AG04449 (cell line): ENCODE measurements around the gene UBL7.

ENCODE experiments used
- CTCF ChIA-PET: fragments of 350-600 bp; formaldehyde crosslinking; extraction: SDS; loops from one replicate; lab custom pipeline; 2021; ENCODE audit warnings: antibody characterized with exemption; lab: Yijun Ruan, JAX
- POLR2A ChIA-PET: fragments of 400-600, 350-600 bp; formaldehyde crosslinking; extraction: SDS; loops from one replicate; lab custom pipeline; 2020; ENCODE audit warnings: antibody characterized with exemption, inconsistent platforms; lab: Yijun Ruan, JAX
- DNase-seq: peaks from one replicate; pipeline ENCODE4 v3.0.0-alpha.2; 2010; ENCODE audit warnings: low read depth, low spot score
- H3K4me3 ChIP-seq: 2 replicates; pipeline ENCODE4 v1.5.1; 2011; ENCODE audit warnings: low read depth, mild to moderate bottlenecking, control low read depth, low read length
- TF ChIP-seq, protein P1 (sequence below): IDR thresholded peaks from one replicate; pipeline ENCODE4 v1.5.1; 2011; ENCODE audit warnings: mild to moderate bottlenecking, moderate library complexity, low read length, control low read depth, inconsistent platforms; ENCODE audit not compliant: insufficient read depth; ENCODE audit errors: missing control alignments

UBL7 gene

DNA sequence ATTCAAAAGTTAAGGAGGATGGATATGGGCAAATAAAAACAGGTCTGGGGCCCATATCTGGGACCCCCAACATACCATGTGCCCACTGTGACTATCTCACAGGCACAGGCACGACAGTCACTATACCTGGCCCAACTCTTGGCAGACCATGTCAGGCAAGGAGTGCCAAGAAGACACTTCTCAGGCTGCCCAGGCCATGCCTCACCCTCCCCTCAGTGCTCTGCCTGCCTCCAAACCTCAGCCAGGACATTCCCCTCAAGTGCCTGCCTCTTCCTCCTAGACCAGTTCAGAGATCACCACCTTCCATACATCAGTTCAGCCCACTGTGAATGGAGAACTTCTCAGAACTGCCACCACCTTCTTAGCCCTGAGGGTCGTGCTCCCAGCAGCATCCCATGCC, 22.8 kb downstream of the UBL7 start:
- POLR2A ChIA-PET = no interaction called here
- no peak for DNase-seq
- TF ChIP-seq, protein P1, sequence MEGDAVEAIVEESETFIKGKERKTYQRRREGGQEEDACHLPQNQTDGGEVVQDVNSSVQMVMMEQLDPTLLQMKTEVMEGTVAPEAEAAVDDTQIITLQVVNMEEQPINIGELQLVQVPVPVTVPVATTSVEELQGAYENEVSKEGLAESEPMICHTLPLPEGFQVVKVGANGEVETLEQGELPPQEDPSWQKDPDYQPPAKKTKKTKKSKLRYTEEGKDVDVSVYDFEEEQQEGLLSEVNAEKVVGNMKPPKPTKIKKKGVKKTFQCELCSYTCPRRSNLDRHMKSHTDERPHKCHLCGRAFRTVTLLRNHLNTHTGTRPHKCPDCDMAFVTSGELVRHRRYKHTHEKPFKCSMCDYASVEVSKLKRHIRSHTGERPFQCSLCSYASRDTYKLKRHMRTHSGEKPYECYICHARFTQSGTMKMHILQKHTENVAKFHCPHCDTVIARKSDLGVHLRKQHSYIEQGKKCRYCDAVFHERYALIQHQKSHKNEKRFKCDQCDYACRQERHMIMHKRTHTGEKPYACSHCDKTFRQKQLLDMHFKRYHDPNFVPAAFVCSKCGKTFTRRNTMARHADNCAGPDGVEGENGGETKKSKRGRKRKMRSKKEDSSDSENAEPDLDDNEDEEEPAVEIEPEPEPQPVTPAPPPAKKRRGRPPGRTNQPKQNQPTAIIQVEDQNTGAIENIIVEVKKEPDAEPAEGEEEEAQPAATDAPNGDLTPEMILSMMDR = no peak
- CTCF ChIA-PET = interaction anchor here (1.1 to 40.9 kb wide), 10 partner anchors 9 to 331 kb away, joined by 3 to 1700 read pairs (median 8); partner anchors contain the start of genes CYP11A1 and UBL7
- no peak overlapping the region for H3K4me3 ChIP-seq

DNA sequence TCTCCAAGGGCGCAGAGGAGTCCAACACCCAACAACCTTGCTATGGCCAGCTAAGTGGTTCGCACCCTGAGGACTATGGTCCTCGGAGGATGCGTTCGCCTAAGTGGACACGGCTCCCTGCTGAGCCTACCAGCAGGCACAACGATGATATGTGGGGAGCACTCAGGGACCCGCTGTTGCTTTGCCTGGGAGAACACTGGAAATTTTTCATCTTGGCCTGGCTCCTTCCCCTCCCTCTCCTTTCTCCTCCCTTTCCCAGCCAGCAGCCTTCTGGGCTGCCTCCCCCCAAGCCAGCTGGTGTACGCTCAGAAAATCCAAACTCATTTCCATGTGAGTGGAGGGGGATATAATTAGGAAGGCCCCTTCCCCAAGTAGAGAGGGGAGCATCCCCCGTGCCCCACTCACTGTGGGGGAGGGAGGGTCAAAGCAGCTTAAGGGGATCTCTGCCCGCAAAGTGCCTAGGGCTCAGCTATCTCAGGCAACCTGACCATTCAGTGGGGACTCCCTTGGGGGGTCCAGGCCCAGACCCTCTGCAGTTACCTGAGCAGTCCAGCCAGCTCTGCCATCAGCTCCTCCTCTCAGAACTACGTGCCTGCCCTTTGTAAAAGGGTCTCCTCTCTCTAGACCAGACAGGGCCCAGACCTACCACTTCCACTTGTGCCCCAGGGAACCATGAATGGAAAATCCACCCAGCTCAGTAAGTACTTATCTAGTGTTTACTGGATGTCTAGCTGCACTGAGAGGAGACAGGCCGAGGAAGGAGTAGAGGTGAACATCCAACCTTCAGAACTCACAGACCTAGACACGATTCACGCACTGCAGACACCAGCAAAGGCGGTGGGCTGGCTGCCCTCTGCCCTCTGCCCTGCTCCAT, 26.5 kb downstream of the UBL7 start:
- H3K4me3 ChIP-seq = peak overlapping the region; percentile 76
- no peak for DNase-seq
- POLR2A ChIA-PET = interaction anchor here (0.6 to 1.7 kb wide), 6 partner anchors 15 to 49 kb away, joined by 3 to 5 read pairs (median 4); no protein-coding TSS in a partner anchor
- TF ChIP-seq, protein P1 = no peak
- CTCF ChIA-PET = interaction anchor here (0.7 to 40.9 kb wide), 8 partner anchors 8 to 198 kb away, joined by 3 to 1700 read pairs (median 4); partner anchors contain the start of gene CYP11A1

DNA sequence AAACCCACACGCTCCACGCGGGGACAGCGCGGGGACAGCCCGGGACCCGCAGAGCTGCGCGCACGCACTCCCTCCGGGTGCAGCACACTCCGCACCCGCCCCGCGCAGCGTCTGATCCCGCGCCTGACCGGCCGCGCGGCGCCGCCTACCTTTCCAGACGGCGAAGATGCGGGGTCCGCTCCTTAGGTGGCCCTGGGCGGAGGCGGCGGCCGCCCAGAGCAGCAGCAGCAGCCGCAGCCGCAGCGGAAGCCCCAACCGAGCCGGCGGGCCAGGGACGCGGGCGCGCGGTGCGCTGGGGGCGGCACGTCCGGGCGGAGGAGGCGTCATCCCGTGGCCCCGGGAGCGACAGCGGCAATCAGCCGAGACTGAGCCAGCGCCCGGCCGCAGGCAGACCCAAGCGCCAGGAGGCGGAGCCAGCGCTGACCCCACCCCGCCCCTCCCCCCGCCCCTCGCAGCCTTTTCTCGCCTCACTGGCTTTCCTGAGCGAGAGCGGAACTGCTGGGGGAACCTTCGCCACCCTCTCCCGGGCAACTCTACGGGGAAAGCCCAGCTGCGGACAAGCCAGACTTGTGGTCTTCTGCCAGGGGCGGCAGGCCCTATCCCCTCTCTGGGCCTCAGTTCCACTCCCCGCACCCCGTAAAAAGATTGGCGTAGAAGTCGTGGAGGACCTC, 27.2 kb downstream of the UBL7 start, which contains the start of gene SEMA7A:
TSS of gene SEMA7A (minus strand) at position 367 of the 671 bp plus-strand sequence. CDS start at position 327, 40 bp downstream.
- CTCF ChIA-PET = interaction anchor here (0.7 to 40.9 kb wide), 7 partner anchors 9 to 198 kb away, joined by 3 to 1700 read pairs (median 3); partner anchors contain the start of gene CYP11A1
- POLR2A ChIA-PET = interaction anchor here (0.8 to 1.7 kb wide), 6 partner anchors 14 to 48 kb away, joined by 3 to 5 read pairs (median 4); no protein-coding TSS in a partner anchor
- H3K4me3 ChIP-seq = peak within 1 kb of the TSS; percentile 76
- TF ChIP-seq, protein P1 = peak; percentile 0
- DNase-seq = no peak

DNA sequence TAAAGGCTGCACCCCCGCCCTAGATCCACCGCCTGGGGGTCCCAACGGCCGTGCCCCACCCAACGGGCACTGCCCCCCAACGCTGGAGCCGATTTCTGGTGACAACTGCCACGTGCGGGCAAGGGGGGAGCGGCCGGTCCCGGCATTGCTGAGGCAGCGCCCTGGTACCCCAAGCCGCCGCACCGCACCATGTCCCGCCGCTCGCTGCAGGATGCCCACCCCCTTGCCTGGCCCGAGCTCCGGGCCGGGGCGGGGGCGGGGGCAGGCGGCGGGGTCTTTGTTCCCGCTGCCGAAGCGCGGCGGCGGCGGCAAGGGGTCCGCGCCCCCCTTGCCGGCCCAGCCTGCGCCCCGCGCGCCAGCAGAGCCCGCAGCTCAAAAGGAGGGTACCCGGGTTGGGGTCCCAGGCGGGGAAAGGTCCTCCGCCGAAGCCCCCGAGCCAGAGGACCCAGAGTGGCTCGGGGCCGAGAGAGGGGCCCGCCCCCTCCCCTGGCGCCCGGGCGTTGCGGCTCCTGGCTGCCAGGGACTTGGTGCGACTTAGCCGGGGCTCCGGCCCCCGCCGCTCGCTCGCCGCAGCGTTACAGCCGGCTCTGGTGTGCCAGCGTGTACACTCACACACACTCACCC, 27.9 kb downstream of the UBL7 start:
- CTCF ChIA-PET = interaction anchor here (1.2 to 40.9 kb wide), 5 partner anchors 9 to 51 kb away, joined by 3 to 1700 read pairs (median 4); partner anchors contain the start of gene CYP11A1
- POLR2A ChIA-PET = interaction anchor here (0.9 to 1.7 kb wide), 3 partner anchors 13 to 48 kb away, joined by 4 to 5 read pairs (median 5); no protein-coding TSS in a partner anchor

DNA sequence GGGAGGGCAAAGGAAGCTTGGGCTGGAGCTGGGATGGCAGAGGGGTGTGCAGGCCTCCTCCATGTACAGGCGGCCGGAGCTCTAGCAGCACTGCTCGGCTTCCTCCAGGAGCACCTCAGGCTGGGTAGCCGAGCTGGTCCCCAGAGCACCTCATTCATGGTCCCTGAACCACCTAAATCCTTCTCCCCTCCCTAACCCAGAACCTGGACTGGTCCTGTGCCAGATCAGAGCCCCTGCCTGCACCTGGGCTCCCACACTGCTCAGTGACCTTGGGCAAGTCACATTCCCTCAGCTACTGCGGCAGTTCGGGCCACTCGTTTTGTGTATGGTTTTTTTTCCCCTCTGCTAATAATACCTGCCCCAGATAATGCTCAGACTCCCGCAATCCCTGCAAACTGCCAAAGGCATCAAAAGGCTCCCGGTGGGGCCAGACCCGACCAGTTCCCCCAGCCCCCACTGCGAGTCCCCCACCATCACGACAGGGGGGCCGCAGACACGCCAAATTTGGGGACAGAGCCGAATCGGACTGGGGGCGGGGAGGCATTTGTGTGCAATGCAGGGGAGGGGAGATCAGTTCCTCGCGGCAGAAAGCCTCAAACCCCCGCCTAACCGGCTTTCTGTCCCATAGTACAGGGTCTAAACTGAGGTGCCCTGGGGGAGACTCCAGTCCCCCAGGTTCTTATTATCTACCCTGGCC, 28.5 kb downstream of the UBL7 start:
- ChIA-PET POLR2A (interaction anchor here (0.9 to 1.3 kb wide), 2 partner anchors 26 to 32 kb away, joined by 3 to 5 read pairs; no protein-coding TSS in a partner anchor), CTCF (interaction anchor here (0.7 to 40.9 kb wide), 4 partner anchors 10 to 337 kb away, joined by 3 to 1700 read pairs (median 6); partner anchors contain the start of gene CYP11A1)
- peak overlapping the region; percentile 76 for H3K4me3 ChIP-seq
- no peak for DNase-seq
- TF ChIP-seq, protein P1 = no peak

More for the DNA sequence above, 27.9 kb downstream of the UBL7 start:
- TF ChIP-seq, protein P1 = no peak
- DNase-seq = no peak
- peak overlapping the region; percentile 76 for H3K4me3 ChIP-seq
